NCI-H2196 (cell line): ENCODE measurements around the gene HDAC1.
A peak's percentile ranks its signal among the peaks of the same experiment; 100 is the strongest.
"Not testable (repeated sequence)": the region's sequence is repeated elsewhere in the genome, so short reads cannot be mapped to it uniquely, and the experiment has no call there.

ENCODE experiments used
- DNase-seq: peaks from one replicate; lab custom pipeline; 2025; ENCODE audit not compliant: unreplicated experiment; lab: John Stamatoyannopoulos, UW

Gene HDAC1

DNA sequence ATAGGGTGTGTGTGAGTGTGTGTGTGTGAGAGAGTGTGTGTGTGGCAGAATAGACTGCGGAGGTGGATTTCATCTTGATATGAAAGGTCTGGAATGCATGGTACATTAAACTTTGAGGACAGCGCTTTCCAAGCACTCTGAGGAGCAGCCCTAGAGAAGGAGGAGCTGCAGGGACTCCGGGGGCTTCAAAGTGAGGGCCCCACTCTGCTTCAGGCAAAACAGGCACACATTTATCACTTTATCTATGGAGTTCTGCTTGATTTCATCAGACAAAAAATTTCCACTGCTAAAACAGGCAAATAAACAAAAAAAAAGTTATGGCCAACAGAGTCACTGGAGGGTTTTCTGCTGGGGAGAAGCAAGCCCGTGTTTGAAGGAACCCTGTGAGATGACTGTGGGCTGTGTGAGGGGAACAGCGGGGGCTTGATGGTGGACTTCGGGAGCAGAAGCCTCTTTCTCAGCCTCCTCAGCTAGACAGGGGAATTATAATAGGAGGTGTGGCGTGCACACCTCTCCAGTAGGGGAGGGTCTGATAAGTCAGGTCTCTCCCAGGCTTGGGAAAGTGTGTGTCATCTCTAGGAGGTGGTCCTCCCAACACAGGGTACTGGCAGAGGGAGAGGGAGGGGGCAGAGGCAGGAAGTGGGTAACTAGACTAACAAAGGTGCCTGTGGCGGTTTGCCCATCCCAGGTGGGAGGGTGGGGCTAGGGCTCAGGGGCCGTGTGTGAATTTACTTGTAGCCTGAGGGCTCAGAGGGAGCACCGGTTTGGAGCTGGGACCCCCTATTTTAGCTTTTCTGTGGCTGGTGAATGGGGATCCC is 18.3 kb upstream of the HDAC1 start:
- DNase-seq, result peak; percentile 28

DNA sequence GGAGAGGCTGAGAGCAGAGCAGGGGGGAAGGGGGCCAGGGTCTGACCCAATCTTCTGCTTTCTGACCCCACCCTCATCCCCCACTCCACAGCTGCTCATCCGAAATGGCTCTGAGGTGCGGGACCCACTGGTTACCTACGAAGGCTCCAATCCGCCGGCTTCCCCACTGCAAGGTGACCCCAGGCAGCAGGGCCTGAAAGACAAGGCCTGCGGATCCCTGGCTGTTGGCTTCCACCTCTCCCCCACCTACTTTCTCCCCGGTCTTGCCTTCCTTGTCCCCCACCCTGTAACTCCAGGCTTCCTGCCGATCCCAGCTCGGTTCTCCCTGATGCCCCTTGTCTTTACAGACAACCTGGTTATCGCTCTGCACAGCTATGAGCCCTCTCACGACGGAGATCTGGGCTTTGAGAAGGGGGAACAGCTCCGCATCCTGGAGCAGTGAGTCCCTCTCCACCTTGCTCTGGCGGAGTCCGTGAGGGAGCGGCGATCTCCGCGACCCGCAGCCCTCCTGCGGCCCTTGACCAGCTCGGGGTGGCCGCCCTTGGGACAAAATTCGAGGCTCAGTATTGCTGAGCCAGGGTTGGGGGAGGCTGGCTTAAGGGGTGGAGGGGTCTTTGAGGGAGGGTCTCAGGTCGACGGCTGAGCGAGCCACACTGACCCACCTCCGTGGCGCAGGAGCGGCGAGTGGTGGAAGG is 17.1 kb upstream of the HDAC1 start:
- DNase-seq, result no peak

DNA sequence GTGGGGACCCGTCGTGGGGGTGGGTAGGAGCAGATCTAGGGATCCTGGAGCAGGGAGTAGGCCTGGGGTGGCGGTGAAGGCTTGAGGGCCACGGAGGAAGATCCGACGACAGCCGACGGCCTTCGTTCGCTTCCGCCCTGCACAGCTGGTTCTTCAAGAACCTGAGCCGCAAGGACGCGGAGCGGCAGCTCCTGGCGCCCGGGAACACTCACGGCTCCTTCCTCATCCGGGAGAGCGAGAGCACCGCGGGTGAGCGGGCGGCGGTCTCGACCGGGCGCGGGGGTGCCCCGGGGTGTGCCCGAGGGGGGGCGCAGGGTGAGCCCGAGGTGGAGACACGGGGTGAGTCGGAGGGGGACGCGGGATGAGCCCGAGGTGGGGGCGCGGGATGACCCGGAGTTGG is 16.5 kb upstream of the HDAC1 start:
- DNase-seq, result no peak

DNA sequence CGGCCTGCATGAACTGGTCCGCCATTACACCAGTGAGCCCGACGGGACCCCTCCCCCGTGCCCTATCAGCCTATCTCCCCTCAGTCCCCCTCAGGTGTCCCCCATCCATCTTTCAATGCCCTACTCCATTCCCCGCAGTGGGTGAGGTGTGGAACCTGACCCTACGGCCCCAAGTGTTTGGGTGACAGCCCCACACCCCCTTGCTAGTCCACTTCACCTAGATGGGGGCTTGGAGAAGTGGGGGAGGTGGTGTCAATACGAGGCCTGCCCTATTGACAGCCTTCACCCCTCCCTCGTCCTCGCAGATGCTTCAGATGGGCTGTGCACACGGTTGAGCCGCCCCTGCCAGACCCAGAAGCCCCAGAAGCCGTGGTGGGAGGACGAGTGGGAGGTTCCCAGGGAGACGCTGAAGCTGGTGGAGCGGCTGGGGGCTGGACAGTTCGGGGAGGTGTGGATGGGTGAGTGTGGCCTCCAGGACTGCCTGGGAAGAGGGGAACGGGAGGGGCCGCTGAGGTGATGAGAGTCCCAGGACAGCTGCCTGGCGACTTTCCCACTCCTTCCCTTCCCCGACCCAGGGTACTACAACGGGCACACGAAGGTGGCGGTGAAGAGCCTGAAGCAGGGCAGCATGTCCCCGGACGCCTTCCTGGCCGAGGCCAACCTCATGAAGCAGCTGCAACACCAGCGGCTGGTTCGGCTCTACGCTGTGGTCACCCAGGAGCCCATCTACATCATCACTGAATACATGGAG is 15.7 kb upstream of the HDAC1 start:
- DNase-seq, result no peak

DNA sequence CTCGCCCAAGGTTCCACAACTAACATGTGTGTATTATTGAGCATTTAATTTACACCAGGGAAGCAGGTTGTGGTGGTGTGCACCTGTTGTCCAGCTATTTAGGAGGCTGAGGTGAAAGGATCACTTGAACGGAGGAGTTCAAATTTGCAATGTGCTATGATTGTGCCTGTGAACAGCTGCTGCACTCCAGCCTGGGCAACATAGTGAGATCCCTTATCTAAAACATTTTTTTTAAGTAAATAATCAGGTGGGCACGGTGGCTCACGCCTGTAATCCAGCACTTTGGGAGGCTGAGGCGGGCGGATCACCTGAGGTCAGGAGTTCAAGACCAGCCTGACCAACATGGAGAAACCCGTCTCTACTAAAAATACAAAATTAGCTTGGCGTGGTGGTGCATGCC is 7.1 kb upstream of the HDAC1 start:
- not testable (repeated sequence) for DNase-seq

DNA sequence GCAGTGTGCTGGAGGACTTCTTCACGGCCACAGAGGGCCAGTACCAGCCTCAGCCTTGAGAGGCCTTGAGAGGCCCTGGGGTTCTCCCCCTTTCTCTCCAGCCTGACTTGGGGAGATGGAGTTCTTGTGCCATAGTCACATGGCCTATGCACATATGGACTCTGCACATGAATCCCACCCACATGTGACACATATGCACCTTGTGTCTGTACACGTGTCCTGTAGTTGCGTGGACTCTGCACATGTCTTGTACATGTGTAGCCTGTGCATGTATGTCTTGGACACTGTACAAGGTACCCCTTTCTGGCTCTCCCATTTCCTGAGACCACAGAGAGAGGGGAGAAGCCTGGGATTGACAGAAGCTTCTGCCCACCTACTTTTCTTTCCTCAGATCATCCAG is 6.2 kb upstream of the HDAC1 start:
- DNase-seq, result no peak

DNA sequence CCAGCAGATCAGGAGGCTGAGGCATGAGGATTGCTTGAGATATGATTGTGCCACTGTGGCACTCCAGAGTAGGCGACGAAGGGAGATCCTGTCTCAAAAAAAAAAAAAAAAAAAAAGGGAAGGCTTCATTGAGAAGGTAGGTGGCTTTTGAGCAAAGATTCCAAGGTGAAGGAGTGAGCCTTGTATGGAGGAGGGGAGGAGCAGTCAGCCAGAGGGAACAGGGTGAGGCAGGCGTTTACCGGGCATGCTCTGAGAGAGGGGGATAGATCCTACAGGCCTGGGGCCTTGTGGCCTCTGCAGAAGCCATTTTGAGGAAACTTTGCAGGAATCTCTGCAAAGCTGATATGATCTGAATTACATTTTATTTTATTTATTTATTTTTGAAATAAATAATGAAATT is 5.1 kb upstream of the HDAC1 start:
- DNase-seq, result no peak

DNA sequence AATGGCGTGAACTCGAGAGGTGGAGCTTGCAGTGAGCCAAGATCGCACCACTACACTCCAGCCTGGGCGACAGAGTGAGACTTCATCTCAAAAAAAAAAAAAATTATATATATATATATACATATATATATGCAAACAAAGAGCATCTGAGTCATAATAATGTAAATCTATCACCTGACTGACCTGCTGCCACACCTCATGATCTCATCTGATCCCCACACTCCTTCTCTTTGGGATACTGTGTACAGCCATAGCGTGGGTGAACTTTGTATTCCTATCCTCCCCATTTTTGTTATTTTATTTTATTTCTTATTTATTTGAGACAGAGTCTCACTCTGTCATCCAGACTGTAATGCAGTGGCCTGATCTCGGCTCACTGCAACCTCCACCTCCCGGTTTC is 2.6 kb upstream of the HDAC1 start:
- no peak for DNase-seq

DNA sequence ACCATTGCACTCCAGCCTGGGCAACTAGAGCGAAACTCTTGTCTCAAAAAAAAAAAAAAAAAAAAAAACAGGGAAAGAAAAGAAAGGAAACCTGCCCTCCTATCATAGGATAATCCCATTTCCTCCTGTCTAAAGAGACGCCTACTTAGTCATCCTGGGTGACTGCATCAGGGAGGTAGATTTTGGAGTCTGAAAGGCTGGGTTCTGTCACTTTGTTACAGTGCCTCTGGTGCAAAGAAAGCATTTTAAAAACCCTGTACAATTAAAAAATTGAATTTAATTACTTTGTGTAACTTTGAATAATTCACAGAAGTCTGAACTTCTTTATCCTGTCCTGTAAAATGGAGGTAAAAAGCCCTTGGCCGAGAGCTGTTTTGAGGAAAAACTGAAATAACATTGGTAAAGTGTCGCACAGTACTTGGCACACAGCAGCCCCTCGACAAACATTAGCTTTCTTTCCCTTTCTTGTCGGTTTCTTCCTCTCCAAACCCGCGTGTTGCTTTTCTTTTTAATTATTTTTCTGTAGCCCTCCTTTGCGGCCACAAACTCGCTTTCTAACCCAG is 657 bp upstream of the HDAC1 start:
- DNase-seq, result no peak

DNA sequence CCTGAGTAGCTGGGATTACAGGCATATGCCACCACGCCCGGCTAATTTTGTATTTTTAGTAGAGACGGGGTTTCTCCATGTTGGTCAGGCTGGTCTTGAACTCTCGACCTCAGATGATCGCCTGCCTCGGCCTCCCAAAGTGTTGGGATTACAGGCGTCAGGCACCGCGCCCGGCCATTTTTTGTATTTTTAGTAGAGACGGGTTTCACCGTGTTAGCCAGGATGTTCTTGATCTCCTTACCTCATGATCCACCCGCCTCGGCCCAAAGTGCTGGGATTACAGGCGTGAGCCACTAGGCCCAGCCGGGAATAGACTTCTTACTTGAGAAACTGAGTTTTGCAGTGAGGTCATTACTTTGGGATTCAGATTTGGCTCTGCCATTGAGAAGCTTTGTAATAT is 6.3 kb downstream of the HDAC1 start:
- DNase-seq, result not testable (repeated sequence)

DNA sequence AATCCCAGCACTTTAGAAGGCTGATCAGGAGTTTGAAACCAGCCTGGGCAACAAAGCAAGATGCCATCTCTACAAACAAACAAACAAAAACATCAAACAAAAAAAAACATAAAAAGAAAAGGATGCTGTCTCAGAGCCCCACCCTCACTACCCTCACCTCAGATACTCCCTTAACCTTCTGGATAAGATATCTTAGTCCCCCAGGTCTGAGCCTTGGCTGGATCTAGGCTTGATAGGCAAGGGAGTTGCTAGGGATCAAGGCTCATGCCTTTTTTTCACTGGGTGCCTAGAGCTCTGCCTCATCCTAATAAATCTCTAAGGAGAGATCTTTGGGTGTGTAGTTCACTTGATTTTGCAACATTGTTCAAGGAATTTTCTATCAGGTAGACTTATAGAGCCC is 7.4 kb downstream of the HDAC1 start:
- DNase-seq, result no peak

DNA sequence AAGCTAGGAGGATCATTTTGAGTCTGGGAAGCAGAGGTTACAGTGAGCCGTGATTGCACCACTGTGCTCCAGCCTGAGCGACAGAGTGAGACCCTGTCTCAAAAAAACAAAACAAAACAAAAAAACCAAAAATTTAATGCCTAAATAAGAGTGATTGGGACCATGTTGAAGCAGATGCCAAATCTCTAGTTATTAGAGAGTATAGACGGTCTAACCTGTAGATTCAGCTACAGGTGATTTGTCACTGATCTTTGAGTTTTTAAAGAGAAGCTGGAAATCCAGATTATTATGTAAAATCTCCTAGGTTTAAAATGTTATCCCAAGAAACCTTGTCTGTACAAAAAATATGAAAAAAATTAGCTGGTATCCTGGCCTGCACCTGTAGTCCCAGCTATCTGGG is 11.5 kb downstream of the HDAC1 start:
- DNase-seq, result no peak

DNA sequence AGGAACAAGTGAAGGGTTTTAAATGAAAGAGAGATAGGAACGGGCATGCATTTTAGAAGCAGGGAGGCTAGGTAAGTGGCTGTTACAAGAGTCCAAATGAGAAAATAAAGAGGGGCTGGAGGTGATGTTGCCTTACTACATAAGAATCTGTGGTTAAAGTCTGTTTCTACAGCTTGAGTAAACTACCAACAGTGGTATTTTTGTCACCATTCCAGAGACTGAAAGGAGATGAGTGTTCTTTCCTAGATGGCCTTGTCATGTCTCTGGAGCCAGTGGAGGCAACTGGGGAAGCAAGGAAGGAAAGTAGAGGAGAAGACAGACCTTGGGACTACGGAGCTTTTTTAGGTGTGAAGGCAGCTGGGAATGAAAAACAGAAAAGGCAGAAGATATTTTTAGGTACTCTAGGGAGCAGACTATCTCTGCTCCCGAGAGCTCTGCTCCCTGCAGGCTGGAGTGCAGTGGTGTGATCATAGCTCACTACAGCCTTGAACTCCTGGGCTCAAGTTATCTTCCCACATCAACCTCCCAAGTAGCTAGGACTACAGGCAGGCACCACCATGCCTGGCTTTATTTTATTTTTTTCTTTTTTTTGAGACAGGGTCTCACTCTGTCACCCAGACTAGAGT is 12.2 kb downstream of the HDAC1 start:
- DNase-seq, result no peak

DNA sequence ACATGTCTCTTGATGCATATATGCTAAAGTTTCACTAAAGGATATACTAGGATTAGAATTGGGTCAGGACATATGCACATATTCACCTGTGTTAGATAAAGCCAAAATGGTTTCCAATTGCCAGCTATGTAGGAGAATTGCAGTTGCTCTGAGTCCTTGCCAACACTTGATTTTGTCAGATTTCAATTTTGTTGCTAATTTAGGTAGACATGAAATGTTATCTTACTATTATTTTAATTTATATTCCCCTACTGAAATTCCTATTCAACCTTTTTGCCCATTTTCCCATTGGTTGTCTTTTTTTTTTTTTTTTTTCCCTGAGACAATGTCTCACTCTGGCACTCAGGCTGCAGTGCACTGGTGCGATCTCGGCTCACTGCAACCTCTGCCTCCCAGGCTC is 13.4 kb downstream of the HDAC1 start:
- DNase-seq, result no peak

DNA sequence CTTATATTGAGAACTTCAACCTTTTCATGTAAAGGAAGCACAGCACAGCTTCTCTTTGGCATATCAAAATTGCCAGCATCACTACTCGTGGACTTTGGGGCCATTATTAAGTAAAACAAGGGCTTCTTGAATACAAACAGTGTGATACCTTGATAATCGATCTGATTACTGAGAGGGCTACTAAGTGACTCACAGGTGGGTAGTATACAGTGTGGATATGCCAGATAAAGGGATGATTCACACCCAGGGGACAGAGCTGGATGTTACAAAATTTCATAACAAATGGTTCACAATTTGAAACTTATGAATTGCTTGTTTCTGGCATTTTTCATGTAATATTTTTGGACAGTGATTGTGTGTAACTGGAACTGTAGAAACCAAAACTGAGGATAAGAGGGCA is 15.4 kb downstream of the HDAC1 start:
- DNase-seq, result no peak

DNA sequence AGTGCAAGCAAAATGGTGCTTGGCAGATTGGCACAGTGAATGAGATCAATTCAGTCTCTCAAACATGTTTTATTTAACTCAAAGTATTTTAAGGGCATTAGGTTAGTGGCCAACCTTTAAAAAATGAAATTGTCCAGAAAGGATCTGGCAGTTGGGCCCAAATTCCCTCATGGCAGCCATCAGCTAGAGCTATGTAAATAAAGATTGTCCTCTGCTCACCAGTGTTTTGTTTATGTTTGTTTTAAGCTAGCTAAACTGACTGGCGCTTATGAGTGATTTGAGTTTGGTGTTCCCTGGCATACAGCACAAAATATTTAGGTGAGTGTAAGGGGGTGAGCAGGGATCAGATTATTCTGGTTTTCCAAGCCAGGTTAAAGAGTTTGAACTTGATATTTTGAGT is 18.1 kb downstream of the HDAC1 start:
- no peak for DNase-seq

DNA sequence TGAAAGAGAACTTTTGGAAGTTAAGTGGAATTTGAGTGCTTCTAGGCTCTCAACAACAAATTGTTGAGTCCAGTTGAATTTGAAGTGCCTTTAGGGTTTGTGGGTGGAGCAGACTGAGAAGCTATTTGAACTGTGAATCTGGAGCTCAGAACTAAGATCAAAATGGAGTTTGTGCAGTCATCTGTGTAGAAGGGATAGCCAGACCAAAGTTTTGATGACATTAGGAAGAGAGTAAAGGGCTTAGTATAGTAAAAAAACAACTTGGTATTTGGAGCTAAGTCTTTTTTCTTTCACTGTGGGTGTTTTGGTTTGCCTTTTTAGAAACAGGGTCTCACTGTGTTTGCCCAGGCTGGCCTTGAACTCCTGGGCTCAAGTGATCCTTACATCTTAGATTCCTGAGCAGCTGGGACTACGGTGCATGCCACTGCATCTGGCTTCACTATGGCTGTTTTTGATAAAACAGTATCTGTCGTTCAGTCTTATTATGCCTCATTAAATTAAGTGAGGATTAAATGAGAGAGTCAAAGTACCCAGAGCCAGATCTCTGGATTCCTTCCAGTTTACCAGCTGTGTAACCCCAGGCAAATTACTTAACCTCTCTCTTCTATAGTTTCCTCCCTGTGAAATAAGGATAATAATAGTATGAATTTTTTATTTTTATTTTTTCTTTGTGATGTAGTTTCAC is 20.0 kb downstream of the HDAC1 start:
- no peak for DNase-seq

DNA sequence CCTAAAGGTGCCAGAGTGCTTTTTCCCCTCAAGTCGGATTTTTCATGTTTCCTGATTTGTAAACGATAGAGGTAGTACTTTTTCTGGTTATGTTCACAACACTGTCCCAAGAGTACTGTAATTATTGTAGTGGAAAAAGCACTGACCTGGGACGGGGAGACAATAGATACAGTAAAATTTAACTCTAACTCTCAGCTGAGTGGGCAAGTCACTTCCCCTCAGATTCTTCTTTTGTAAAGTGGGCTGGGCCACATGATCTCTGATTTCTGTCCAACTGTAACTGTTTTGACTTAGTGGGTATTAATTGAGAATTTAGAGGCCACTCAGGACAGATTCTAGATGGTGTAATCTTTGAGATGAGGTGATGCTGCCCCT is 25.0 kb downstream of the HDAC1 start:
- DNase-seq, result no peak

DNA sequence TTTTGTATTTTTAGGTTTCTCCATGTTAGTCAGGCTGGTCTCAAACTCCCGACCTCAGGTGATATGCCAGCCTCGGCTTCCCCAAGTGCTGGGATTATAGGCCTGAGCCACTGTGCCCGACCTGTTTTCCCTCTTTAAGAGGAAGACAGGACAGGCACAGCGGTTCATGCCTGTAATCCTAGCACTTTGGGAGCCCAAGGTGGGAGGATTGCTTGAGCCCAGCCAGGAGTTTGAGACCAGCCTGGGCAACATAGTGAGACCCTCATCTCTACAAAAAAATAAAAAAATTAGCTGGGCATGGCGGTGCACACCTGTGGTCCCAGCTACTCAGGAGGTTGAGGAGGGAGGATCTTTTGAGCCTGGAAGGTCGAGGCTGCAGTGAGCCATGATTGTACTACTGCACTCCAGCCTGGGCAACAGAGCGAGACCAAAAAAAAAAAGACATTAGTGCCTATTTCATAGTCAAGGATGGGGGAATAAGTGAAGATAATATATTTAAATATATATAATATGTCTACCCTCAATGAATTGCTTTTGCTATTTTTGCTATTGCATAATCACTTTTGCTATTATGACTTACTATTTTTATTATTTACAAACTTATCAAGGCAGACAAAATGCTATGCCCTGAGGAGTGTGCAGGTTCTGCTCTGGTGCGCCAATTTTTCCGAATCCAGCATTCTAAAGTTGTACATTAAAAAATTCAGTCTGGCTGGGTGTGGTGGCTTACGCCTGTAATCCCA is 26.4 kb downstream of the HDAC1 start:
- no peak for DNase-seq

DNA sequence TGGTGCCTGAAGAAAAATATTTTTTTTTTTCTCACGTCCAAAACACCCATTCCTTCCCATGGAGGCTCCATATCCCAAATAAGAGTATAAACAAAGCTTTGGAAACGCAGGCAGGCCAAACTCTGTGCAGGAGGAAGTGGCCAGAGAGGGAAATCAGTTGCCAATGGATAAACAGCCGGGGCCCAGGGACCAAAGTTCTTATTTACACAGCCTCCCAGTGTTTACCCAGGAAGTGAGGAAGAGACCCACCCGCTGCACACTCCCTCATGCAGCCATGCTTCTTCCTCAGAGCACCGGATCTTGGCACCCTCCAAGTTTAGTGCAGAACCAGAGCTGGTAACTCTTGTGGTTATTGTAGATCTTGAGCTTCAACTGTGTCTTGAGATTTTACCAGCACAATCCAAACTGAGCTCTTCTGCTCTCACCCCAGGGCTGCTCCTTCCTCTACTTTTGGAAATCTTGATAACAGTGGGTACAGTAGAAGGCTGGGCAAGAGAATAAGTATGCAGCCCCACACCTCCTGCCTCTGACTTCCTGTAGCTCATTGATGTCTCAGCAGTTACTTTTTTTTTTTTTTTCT is 29.9 kb downstream of the HDAC1 start:
- DNase-seq, result no peak
